IMR-90 (cell line): Measurements from ENCODE around the gene RAPGEF5. TPM values are rescaled to one million over a fixed set of nuclear protein-coding genes. Genes with fewer than 3 reads are reported as not detected.

ENCODE experiments used
- ATAC-seq: fragments of 200-7000 bp; cut with Tn5 transposase; 2 replicates; pipeline ENCODE4 v1.9.1; 2020; ENCODE audit warnings: low read depth, mild to moderate bottlenecking, moderate library complexity
- BruUV-seq: library from RNA; stranded (reverse); fragments of 400-500 nt; replicated peaks from 2 replicates; lab custom pipeline; 2021; lab: Mats Ljungman, UMichigan
- CTCF ChIA-PET: fragments of 300-600 bp; formaldehyde crosslinking; extraction: SDS; loops from one replicate; lab custom pipeline; 2021; ENCODE audit warnings: antibody characterized with exemption; lab: Yijun Ruan, JAX
- POLR2A ChIA-PET: fragments of 300-600 bp; sonication (Branson Sonifier 250); formaldehyde crosslinking; loops from one replicate; lab custom pipeline; 2022; ENCODE audit warnings: antibody characterized with exemption; ENCODE audit not compliant: unreplicated experiment; lab: Charles Lee
- DNase-seq: peaks from one replicate; pipeline ENCODE4 v3.0.0; 2013
- H2AFZ ChIP-seq: replicated peaks from 2 replicates; pipeline ENCODE3; 2013; ENCODE audit warnings: low read length, mild to moderate bottlenecking; ENCODE audit not compliant: poor library complexity
- H2AK5ac ChIP-seq: 2 replicates; pipeline ENCODE4 v1.6.1; 2013; ENCODE audit warnings: low read depth, low read length, inconsistent platforms
- H2AK9ac ChIP-seq: replicated peaks from 2 replicates; pipeline ENCODE3; 2013; ENCODE audit warnings: mild to moderate bottlenecking, low read depth, low read length, moderate library complexity; ENCODE audit not compliant: poor library complexity
- H2BK120ac ChIP-seq: 2 replicates; pipeline ENCODE4 v1.6.1; 2013; ENCODE audit warnings: low read depth, low read length, inconsistent platforms
- H2BK15ac ChIP-seq: 3 replicates; pipeline ENCODE4 v1.6.1; 2013; ENCODE audit warnings: low read depth, low read length, inconsistent platforms
- H2BK20ac ChIP-seq: 2 replicates; pipeline ENCODE4 v1.6.1; 2013; ENCODE audit warnings: low read depth, mild to moderate bottlenecking, inconsistent platforms, low read length, moderate library complexity
- H2BK5ac ChIP-seq: 2 replicates; pipeline ENCODE4 v1.6.1; 2013; ENCODE audit warnings: mild to moderate bottlenecking, low read depth, low read length, inconsistent platforms; ENCODE audit not compliant: poor library complexity, severe bottlenecking
- H3K14ac ChIP-seq: replicated peaks from 2 replicates; pipeline ENCODE4 v1.6.1; 2013; ENCODE audit warnings: low read depth, low read length, inconsistent platforms
- H3K18ac ChIP-seq: 2 replicates; pipeline ENCODE4 v1.6.1; 2013; ENCODE audit warnings: low read depth, low read length, control low read depth
- H3K23ac ChIP-seq: 2 replicates; pipeline ENCODE4 v1.6.1; 2013; ENCODE audit warnings: low read depth, low read length, inconsistent platforms
- H3K27ac ChIP-seq: 2 replicates; pipeline ENCODE4 v1.5.1; 2013; ENCODE audit warnings: mild to moderate bottlenecking, control low read depth, low read length; ENCODE audit not compliant: insufficient read depth
- H3K27me3 ChIP-seq: 2 replicates; pipeline ENCODE4 v1.6.1; 2013; ENCODE audit warnings: low read length; ENCODE audit not compliant: control insufficient read depth, insufficient read depth
- H3K36me3 ChIP-seq: 2 replicates; pipeline ENCODE4 v1.6.1; 2013; ENCODE audit warnings: low read length, mixed read lengths; ENCODE audit not compliant: control insufficient read depth, insufficient read depth
- H3K4ac ChIP-seq: 2 replicates; pipeline ENCODE4 v1.6.1; 2013; ENCODE audit warnings: low read depth, low read length, inconsistent platforms
- H3K4me1 ChIP-seq: 2 replicates; pipeline ENCODE4 v1.6.1; 2013; ENCODE audit warnings: low read length, mixed read lengths; ENCODE audit not compliant: control insufficient read depth, insufficient read depth
- H3K4me2 ChIP-seq: 2 replicates; pipeline ENCODE4 v1.6.1; 2013; ENCODE audit warnings: low read depth, mild to moderate bottlenecking, control low read depth, low read length, moderate library complexity
- H3K4me3 ChIP-seq: 2 replicates; pipeline ENCODE4 v1.5.1; 2013; ENCODE audit warnings: low read depth, mild to moderate bottlenecking, control low read depth, low read length, moderate library complexity; ENCODE audit not compliant: insufficient read depth
- H3K56ac ChIP-seq: 2 replicates; pipeline ENCODE4 v1.6.1; 2013; ENCODE audit warnings: low read length, inconsistent platforms; ENCODE audit not compliant: insufficient read depth; ENCODE audit errors: extremely low read depth
- H3K79me1 ChIP-seq, 2 experiments: 2 replicates each; pipeline ENCODE4 v1.6.1; 2013; ENCODE audit warnings: low read length in 2 of 2, inconsistent platforms in 1 of 2, low read depth in 1 of 2
- H3K9ac ChIP-seq: 2 replicates; pipeline ENCODE4 v1.6.1; 2013; ENCODE audit warnings: low read depth, low read length, control low read depth
- H3K9me1 ChIP-seq: 2 replicates; pipeline ENCODE4 v1.6.1; 2013; ENCODE audit warnings: low read length, inconsistent platforms; ENCODE audit not compliant: insufficient read depth
- H3K9me3 ChIP-seq: 2 replicates; pipeline ENCODE4 v1.6.1; 2013; ENCODE audit warnings: low read length; ENCODE audit not compliant: control insufficient read depth, insufficient read depth
- H4K20me1 ChIP-seq: 2 replicates; pipeline ENCODE4 v1.6.1; 2013; ENCODE audit warnings: low read length, inconsistent platforms; ENCODE audit not compliant: insufficient read depth
- H4K5ac ChIP-seq: 2 replicates; pipeline ENCODE4 v1.6.1; 2013; ENCODE audit warnings: mild to moderate bottlenecking, low read depth, low read length, control low read depth
- H4K8ac ChIP-seq, 2 experiments: 2 replicates each; pipeline ENCODE4 v1.6.1; 2013; ENCODE audit warnings: low read depth in 2 of 2, low read length in 2 of 2, control low read depth in 1 of 2, inconsistent platforms in 1 of 2
- H4K91ac ChIP-seq: 2 replicates; pipeline ENCODE4 v1.6.1; 2013; ENCODE audit warnings: low read depth, low read length, inconsistent platforms; ENCODE audit not compliant: insufficient read depth
- BHLHE40 ChIP-seq: fragments of 150-350 bp; IDR thresholded peaks from 2 replicates; pipeline ENCODE4 v1.6.1; 2016; ENCODE audit warnings: mild to moderate bottlenecking, low read depth, low read length
- CEBPB ChIP-seq: IDR thresholded peaks from 2 replicates; pipeline ENCODE4 v1.6.1; 2012; ENCODE audit warnings: low read depth, low read length, improper control_type of control experiment
- CHD1 ChIP-seq: IDR thresholded peaks from 2 replicates; pipeline ENCODE4 v1.6.1; 2012; ENCODE audit warnings: low read depth, low read length, improper control_type of control experiment
- CTCF ChIP-seq: conservative IDR thresholded peaks from 2 replicates; pipeline ENCODE4 v1.5.1; 2012; ENCODE audit warnings: mild to moderate bottlenecking, low read depth, low read length, improper control_type of control experiment
- FOS ChIP-seq: fragments of 150-350 bp; IDR thresholded peaks from 2 replicates; pipeline ENCODE4 v1.6.1; 2016; ENCODE audit warnings: low read depth, low read length
- MAFK ChIP-seq: IDR thresholded peaks from 2 replicates; pipeline ENCODE4 v1.6.1; 2012; ENCODE audit warnings: low read depth, low read length, improper control_type of control experiment
- MAZ ChIP-seq: IDR thresholded peaks from 2 replicates; pipeline ENCODE4 v1.6.1; 2012; ENCODE audit warnings: low read depth, mild to moderate bottlenecking, low read length, improper control_type of control experiment, moderate library complexity, borderline replicate concordance
- MXI1 ChIP-seq: IDR thresholded peaks from 2 replicates; pipeline ENCODE4 v1.6.1; 2012; ENCODE audit warnings: low read depth, mild to moderate bottlenecking, low read length, moderate library complexity, borderline replicate concordance
- NFE2L2 ChIP-seq: fragments of 150-350 bp; IDR thresholded peaks from 2 replicates; pipeline ENCODE4 v1.6.1; 2016; ENCODE audit warnings: low read depth, mild to moderate bottlenecking, low read length
- POLR2A ChIP-seq: IDR thresholded peaks from 2 replicates; pipeline ENCODE4 v1.6.1; 2012; ENCODE audit warnings: mild to moderate bottlenecking, low read depth, low read length
- RAD21 ChIP-seq: IDR thresholded peaks from 2 replicates; pipeline ENCODE4 v1.6.1; 2012; ENCODE audit warnings: low read length, improper control_type of control experiment
- RCOR1 ChIP-seq: IDR thresholded peaks from 2 replicates; pipeline ENCODE4 v1.6.1; 2012; ENCODE audit warnings: mild to moderate bottlenecking, low read length, improper control_type of control experiment; ENCODE audit not compliant: insufficient replicate concordance
- RFX5 ChIP-seq: IDR thresholded peaks from 2 replicates; pipeline ENCODE4 v1.8.0; 2012; ENCODE audit warnings: low read depth, mild to moderate bottlenecking, low read length, moderate library complexity
- SMC3 ChIP-seq: fragments of 150-350 bp; IDR thresholded peaks from 2 replicates; pipeline ENCODE4 v1.6.1; 2016; ENCODE audit warnings: low read depth, mild to moderate bottlenecking, antibody characterized with exemption, low read length, moderate library complexity
- WGBS, 2 experiments: methylation state at CpG; one replicate each; pipeline versions ENCODE4 v1.1.5 to v1.1.7; 2013; ENCODE audit warnings: missing lambda C conversion rate in 2 of 2; ENCODE audit not compliant: insufficient read length in 1 of 2; ENCODE audit errors: extremely low coverage in 2 of 2; 5-methylcytosine and 5-hydroxymethylcytosine counted together
- dilution Hi-C: fragments of 300-500 bp; cut with HindIII; formaldehyde crosslinking; loops from one replicate; pipeline ENCODE4 v1.14.3; 2018; ENCODE audit warnings: low sequenced_read_pairs; ENCODE audit not compliant: unreplicated experiment
- in situ Hi-C: fragments of 300-500 bp; cut with MboI; formaldehyde crosslinking; loops from 3 replicates; pipeline ENCODE4 v1.14.3; 2019; ENCODE audit warnings: low sequenced_read_pairs, inconsistent platforms, mixed read lengths
- intact Hi-C: fragments of 100-400 bp; cut with micrococcal nuclease; formaldehyde crosslinking; loops from 2 replicates; pipeline ENCODE4 v1.10.0; 2022
- polyA plus RNA-seq, 3 experiments: library from polyadenylated mRNA; depleted of rRNA; stranded (reverse); fragments of >200 nt; gene quantifications; 2 replicates each; pipeline ENCODE4 v1.2.3, GENCODE V29; 2012; ENCODE audit warnings: low replicate concordance in 1 of 3
- total RNA-seq: library from RNA; depleted of rRNA; stranded (reverse); fragments of >200 nt; gene quantifications from 2 replicates; pipeline ENCODE4 v1.2.3, GENCODE V29; 2012
- TF ChIP-seq, protein P1 (sequence below): fragments of 150-350 bp; IDR thresholded peaks from 2 replicates; pipeline ENCODE4 v1.6.1; 2017; ENCODE audit warnings: mild to moderate bottlenecking, antibody characterized with exemption, low read length, low read depth
- TF ChIP-seq, protein P2 (sequence below): fragments of 150-350 bp; IDR thresholded peaks from 2 replicates; pipeline ENCODE4 v1.6.1; 2016; ENCODE audit warnings: low read depth, mild to moderate bottlenecking, low read length, moderate library complexity, borderline replicate concordance

The RAPGEF5 gene
- total and polyA plus RNA-seq, 2 of the 4 experiments (the other 2 are of a cell fraction), result 0.05 to 0.18 TPM

GRCh38 chr7:22216309-22216708, 140.6 kb downstream of the RAPGEF5 start:
- ChIA-PET POLR2A (no interaction called here), CTCF (no interaction called here)
- H3K27ac ChIP-seq, result no peak overlapping the region
- H3K79me1 ChIP-seq, result no peaks in the 10 kb centered on the region
- no peak overlapping the region for H4K5ac ChIP-seq
- H3K14ac ChIP-seq, result no peak overlapping the region
- H3K4me3 ChIP-seq, result no peak overlapping the region
- H4K20me1 ChIP-seq, result no peaks in the 10 kb centered on the region
- H2AFZ ChIP-seq, result no peak overlapping the region
- in situ Hi-C loops (no loop called here), dilution Hi-C loops (no loop called here), intact Hi-C loops (no loop called here)
- no peaks in the 10 kb centered on the region for H3K9me3 ChIP-seq
- H3K4me2 ChIP-seq, result no peak overlapping the region
- H3K23ac ChIP-seq, result no peak overlapping the region
- H3K56ac ChIP-seq, result no peak overlapping the region
- H2AK9ac ChIP-seq, result no peak overlapping the region
- no peak overlapping the region for H4K8ac ChIP-seq
- no peaks in the 10 kb centered on the region for H3K4me1 ChIP-seq
- H2BK20ac ChIP-seq, result no peak overlapping the region
- TF ChIP-seq POLR2A, result no peak
- TF ChIP-seq RCOR1, result no peak
- TF ChIP-seq CEBPB, result no peak
- no peak for TF ChIP-seq NFE2L2
- TF ChIP-seq MAZ, result no peak
- TF ChIP-seq MAFK, result no peak
- TF ChIP-seq, protein P1, sequence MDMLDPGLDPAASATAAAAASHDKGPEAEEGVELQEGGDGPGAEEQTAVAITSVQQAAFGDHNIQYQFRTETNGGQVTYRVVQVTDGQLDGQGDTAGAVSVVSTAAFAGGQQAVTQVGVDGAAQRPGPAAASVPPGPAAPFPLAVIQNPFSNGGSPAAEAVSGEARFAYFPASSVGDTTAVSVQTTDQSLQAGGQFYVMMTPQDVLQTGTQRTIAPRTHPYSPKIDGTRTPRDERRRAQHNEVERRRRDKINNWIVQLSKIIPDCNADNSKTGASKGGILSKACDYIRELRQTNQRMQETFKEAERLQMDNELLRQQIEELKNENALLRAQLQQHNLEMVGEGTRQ, result no peak
- no peak for TF ChIP-seq MXI1
- TF ChIP-seq CTCF, result no peak
- no peak for TF ChIP-seq RAD21
- TF ChIP-seq, protein P2, sequence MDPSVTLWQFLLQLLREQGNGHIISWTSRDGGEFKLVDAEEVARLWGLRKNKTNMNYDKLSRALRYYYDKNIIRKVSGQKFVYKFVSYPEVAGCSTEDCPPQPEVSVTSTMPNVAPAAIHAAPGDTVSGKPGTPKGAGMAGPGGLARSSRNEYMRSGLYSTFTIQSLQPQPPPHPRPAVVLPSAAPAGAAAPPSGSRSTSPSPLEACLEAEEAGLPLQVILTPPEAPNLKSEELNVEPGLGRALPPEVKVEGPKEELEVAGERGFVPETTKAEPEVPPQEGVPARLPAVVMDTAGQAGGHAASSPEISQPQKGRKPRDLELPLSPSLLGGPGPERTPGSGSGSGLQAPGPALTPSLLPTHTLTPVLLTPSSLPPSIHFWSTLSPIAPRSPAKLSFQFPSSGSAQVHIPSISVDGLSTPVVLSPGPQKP, result no peak
- TF ChIP-seq RFX5, result no peak
- no peak for TF ChIP-seq FOS
- no peak for TF ChIP-seq BHLHE40
- no peak for TF ChIP-seq SMC3
- no peak for TF ChIP-seq CHD1
- H3K9ac ChIP-seq, result no peak overlapping the region
- no CpG with 5 or more reads among the region's 1 CpG for WGBS, 2 experiments
- no peak overlapping the region for H2BK15ac ChIP-seq
- ATAC-seq, result no peak
- no peak for DNase-seq
- H2AK5ac ChIP-seq, result no peak overlapping the region
- no peak overlapping the region for H4K91ac ChIP-seq
- H3K27me3 ChIP-seq, result peaks cover 3% of the 10 kb centered on the region; the same call in 1 of the 2 replicates
- H3K36me3 ChIP-seq, result no peaks in the 10 kb centered on the region
- BruUV-seq, result no TSS peak
- H3K4ac ChIP-seq, result no peak overlapping the region
- H3K18ac ChIP-seq, result no peak overlapping the region
- no peaks in the 10 kb centered on the region for H3K9me1 ChIP-seq
- no peak overlapping the region for H2BK5ac ChIP-seq
- H2BK120ac ChIP-seq, result no peak overlapping the region
